HG02610 (cell line): ENCODE measurements around the gene ZNF778.

Experiments
- ATAC-seq: cut with Tn5 transposase; IDR thresholded peaks from one replicate; pipeline ENCODE4 v1.9.1; 2021; ENCODE audit warnings: mild to moderate bottlenecking, moderate library complexity; ENCODE audit not compliant: unreplicated experiment

ZNF778 gene

GRCh38 chr16:89217388-89218191 lies at the start of gene ZNF778:
ZNF778 (plus strand) TSS chr16:89217703; CDS start chr16:89221128, 3,425 bp downstream.
- peak; percentile 78 for ATAC-seq

GRCh38 chr16:89168381-89169189 lies 48.9 kb upstream of the ZNF778 start:
- no peak for ATAC-seq

- ATAC-seq: no peak
Observed at GRCh38 chr16:89169778-89170177, 47.7 kb upstream of the ZNF778 start.

- no peak for ATAC-seq
Observed at GRCh38 chr16:89170346-89171215, 46.9 kb upstream of the ZNF778 start.

- peak; percentile 88 for ATAC-seq
Observed at GRCh38 chr16:89171216-89172170, 46.0 kb upstream of the ZNF778 start, which contains the start of gene CDH15. CDH15 (plus strand) TSS chr16:89171748; CDS start chr16:89171832, 84 bp downstream.

GRCh38 chr16:89172171-89172527 lies 45.4 kb upstream of the ZNF778 start:
- no peak for ATAC-seq

- no peak for ATAC-seq
Observed at GRCh38 chr16:89172528-89173173, 44.9 kb upstream of the ZNF778 start.

GRCh38 chr16:89173174-89173921 lies 44.2 kb upstream of the ZNF778 start:
- no peak for ATAC-seq

GRCh38 chr16:89174055-89174827 lies 43.3 kb upstream of the ZNF778 start:
- ATAC-seq: no peak

- no peak for ATAC-seq
Observed at GRCh38 chr16:89174877-89175276, 42.6 kb upstream of the ZNF778 start.

GRCh38 chr16:89175280-89176146 lies 42.0 kb upstream of the ZNF778 start:
- no peak for ATAC-seq

GRCh38 chr16:89176147-89176690 lies 41.3 kb upstream of the ZNF778 start:
- ATAC-seq: no peak

- no peak for ATAC-seq
Observed at GRCh38 chr16:89176717-89177116, 40.8 kb upstream of the ZNF778 start.

GRCh38 chr16:89177501-89177900 lies 40.0 kb upstream of the ZNF778 start:
- ATAC-seq: no peak

GRCh38 chr16:89178453-89179147 lies 38.9 kb upstream of the ZNF778 start:
- ATAC-seq: no peak

- ATAC-seq: no peak
Observed at GRCh38 chr16:89179148-89179484, 38.4 kb upstream of the ZNF778 start.
